ENCODE data around the gene ZNF429. TPM values are rescaled to one million over a fixed set of nuclear protein-coding genes. Genes with fewer than 3 reads are reported as not detected.
"Not testable (repeated sequence)": the region's sequence is repeated elsewhere in the genome, so short reads cannot be mapped to it uniquely, and the experiment has no call there.

Gene ZNF429
- total and polyA plus RNA-seq, 4 donors: 5.8 to 14.3 (median 7.7) TPM

- not testable (repeated sequence) for H3K27ac ChIP-seq (ENCODE audit: low read depth in 1 of 2, low read length in 2 of 2); ATAC-seq (ENCODE audit: low FRiP score); H3K4me1 ChIP-seq (ENCODE audit: control insufficient read depth in 1 of 2, insufficient read depth in 2 of 2, low read length in 2 of 2); DNase-seq; H3K9me3 ChIP-seq (ENCODE audit: control insufficient read depth, low read length); H3K27me3 ChIP-seq (ENCODE audit: control insufficient read depth in 1 of 2, insufficient read depth in 2 of 2, low read length in 1 of 2); H3K4me3 ChIP-seq (ENCODE audit: low read length in 2 of 2); H3K36me3 ChIP-seq (ENCODE audit: control insufficient read depth in 1 of 2, insufficient read depth in 2 of 2, low read length in 1 of 2)
- 76 to 89% methylated on average over 14 of the region's 14 CpGs for WGBS, 2 donors
- intact Hi-C loops (cut with DNase I): loop anchor here in 1 of 2 donors (10.0 kb wide), 2 partner anchors 212 to 278 kb away; no protein-coding TSS in a partner anchor
Observed at GRCh38 chr19:21482361-21482760, 23.0 kb upstream of the ZNF429 start.

GRCh38 chr19:21482863-21483276 is 22.5 kb upstream of the ZNF429 start:
- WGBS, 2 donors: 22 to 53% methylated on average over 18 of the region's 18 CpGs
- no peaks in the 10 kb centered on the region for H3K36me3 ChIP-seq (ENCODE audit: control insufficient read depth in 1 of 2, insufficient read depth in 2 of 2, low read length in 1 of 2)
- DNase-seq: peak; percentile 87 to 89
- H3K27ac ChIP-seq (ENCODE audit: low read depth in 1 of 2, low read length in 2 of 2): no peak overlapping the region
- no peak overlapping the region for H3K4me3 ChIP-seq (ENCODE audit: low read length in 2 of 2)
- H3K27me3 ChIP-seq (ENCODE audit: control insufficient read depth in 1 of 2, insufficient read depth in 2 of 2, low read length in 1 of 2): no peaks in the 10 kb centered on the region
- H3K4me1 ChIP-seq (ENCODE audit: control insufficient read depth in 1 of 2, insufficient read depth in 2 of 2, low read length in 2 of 2): no peaks in the 10 kb centered on the region
- intact Hi-C loops (cut with DNase I): loop anchor here in 1 of 2 donors (10.0 kb wide), 2 partner anchors 212 to 278 kb away; no protein-coding TSS in a partner anchor
- peaks cover 2% of the 10 kb centered on the region for H3K9me3 ChIP-seq (ENCODE audit: control insufficient read depth, low read length)
- ATAC-seq (ENCODE audit: low FRiP score): peak; percentile 94

DNA sequence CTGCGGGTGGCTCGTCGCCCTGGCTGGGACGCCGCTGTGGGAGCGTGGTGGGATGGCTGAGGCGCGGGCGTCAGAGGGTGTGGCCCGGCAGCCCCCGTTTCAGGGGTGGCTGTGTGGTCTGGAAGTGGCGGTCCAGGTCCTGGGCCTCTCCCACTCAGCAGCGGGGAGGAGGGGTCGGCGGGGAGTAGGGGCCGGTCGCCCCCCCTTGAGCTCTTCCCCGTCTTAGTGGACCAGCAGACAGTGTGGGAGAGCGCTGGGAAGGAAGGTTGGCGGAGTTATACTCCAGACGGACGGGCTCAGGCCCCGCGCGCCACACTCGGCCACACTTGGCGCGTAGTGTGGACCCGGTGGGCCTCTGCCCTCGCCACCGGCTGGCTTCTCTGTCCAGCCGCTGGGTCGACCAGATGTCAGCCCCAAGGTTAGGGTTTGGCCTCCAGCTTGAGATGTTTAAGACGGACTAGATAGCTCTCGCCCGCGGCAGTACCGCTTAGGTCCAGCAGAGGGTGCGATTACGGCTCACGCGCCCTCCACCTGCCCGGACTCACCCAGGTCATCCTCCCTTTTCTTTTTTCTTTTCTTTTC is 21.7 kb upstream of the ZNF429 start:
- no peaks in the 10 kb centered on the region for H3K4me1 ChIP-seq (ENCODE audit: control insufficient read depth in 1 of 2, insufficient read depth in 2 of 2, low read length in 2 of 2)
- no peaks in the 10 kb centered on the region for H3K36me3 ChIP-seq (ENCODE audit: control insufficient read depth in 1 of 2, insufficient read depth in 2 of 2, low read length in 1 of 2)
- intact Hi-C loops (cut with DNase I): loop anchor here in 1 of 2 donors (10.0 kb wide), 2 partner anchors 211 to 279 kb away; no protein-coding TSS in a partner anchor
- DNase-seq: peak in 1 of 2 donors; percentile 86
- peaks cover 2% of the 10 kb centered on the region for H3K9me3 ChIP-seq (ENCODE audit: control insufficient read depth, low read length)
- H3K27me3 ChIP-seq (ENCODE audit: control insufficient read depth in 1 of 2, insufficient read depth in 2 of 2, low read length in 1 of 2): no peaks in the 10 kb centered on the region
- ATAC-seq (ENCODE audit: low FRiP score): peak; percentile 82
- no peak overlapping the region for H3K4me3 ChIP-seq (ENCODE audit: low read length in 2 of 2)
- no peak overlapping the region for H3K27ac ChIP-seq (ENCODE audit: low read depth in 1 of 2, low read length in 2 of 2)
- 77 to 87% methylated on average over 41 to 43 of the region's 43 CpGs for WGBS, 2 donors

DNA sequence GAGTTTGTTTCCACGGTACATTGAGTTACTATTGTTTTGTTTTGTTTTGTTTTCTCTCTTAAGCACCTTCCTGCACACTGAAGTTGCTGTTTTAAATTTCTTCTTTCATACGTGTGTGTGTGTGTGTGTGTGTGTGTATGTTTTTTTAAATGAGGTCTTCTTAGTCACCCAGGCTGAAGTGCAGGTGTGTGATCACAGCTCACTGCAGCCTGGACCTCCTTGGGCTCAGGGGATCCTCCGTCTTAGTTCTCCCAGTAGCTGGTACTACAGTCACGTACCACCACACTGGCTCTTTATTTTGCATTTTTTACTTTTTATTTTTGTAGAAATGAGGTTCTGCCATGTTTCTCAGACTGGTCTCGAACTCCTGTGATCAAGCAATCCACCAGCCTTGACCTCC is 20.8 kb upstream of the ZNF429 start:
- no peak for ATAC-seq (ENCODE audit: low FRiP score)
- intact Hi-C loops (cut with DNase I): loop anchor here in 1 of 2 donors (10.0 kb wide), 2 partner anchors 210 to 280 kb away; no protein-coding TSS in a partner anchor
- H3K27me3 ChIP-seq (ENCODE audit: control insufficient read depth in 1 of 2, insufficient read depth in 2 of 2, low read length in 1 of 2): no peaks in the 10 kb centered on the region

GRCh38 chr19:21485926-21486325 is 19.5 kb upstream of the ZNF429 start:
- intact Hi-C loops (cut with DNase I): loop anchor here in 1 of 2 donors (10.0 kb wide), 2 partner anchors 209 to 281 kb away; no protein-coding TSS in a partner anchor
- Histone ChIP-seq H3K27ac (ENCODE audit: low read depth in 1 of 2, low read length in 2 of 2) (no peak overlapping the region), H3K27me3 (ENCODE audit: control insufficient read depth in 1 of 2, insufficient read depth in 2 of 2, low read length in 1 of 2) (no peaks in the 10 kb centered on the region), H3K4me3 (ENCODE audit: low read length in 2 of 2) (no peak overlapping the region), H3K9me3 (ENCODE audit: control insufficient read depth, low read length) (peaks cover 2% of the 10 kb centered on the region), H3K36me3 (ENCODE audit: control insufficient read depth in 1 of 2, insufficient read depth in 2 of 2, low read length in 1 of 2) (no peaks in the 10 kb centered on the region), H3K4me1 (ENCODE audit: control insufficient read depth in 1 of 2, insufficient read depth in 2 of 2, low read length in 2 of 2) (no peaks in the 10 kb centered on the region)
- no peak for DNase-seq
- no peak for ATAC-seq (ENCODE audit: low FRiP score)

More for the DNA sequence above, 20.8 kb upstream of the ZNF429 start:
- H3K27ac ChIP-seq (ENCODE audit: low read depth in 1 of 2, low read length in 2 of 2): no peak overlapping the region
- 86 to 89% methylated on average over 5 of the region's 5 CpGs for WGBS, 2 donors
- no peaks in the 10 kb centered on the region for H3K36me3 ChIP-seq (ENCODE audit: control insufficient read depth in 1 of 2, insufficient read depth in 2 of 2, low read length in 1 of 2)
- no peak for DNase-seq
- no peak overlapping the region for H3K4me3 ChIP-seq (ENCODE audit: low read length in 2 of 2)
- H3K4me1 ChIP-seq (ENCODE audit: control insufficient read depth in 1 of 2, insufficient read depth in 2 of 2, low read length in 2 of 2): no peaks in the 10 kb centered on the region
- H3K9me3 ChIP-seq (ENCODE audit: control insufficient read depth, low read length): peaks cover 2% of the 10 kb centered on the region

- WGBS, 2 donors: 94 to 96% methylated on average over 1 of the region's 1 CpG
- DNase-seq (no peak), ATAC-seq (ENCODE audit: low FRiP score) (no peak)
- no peaks in the 10 kb centered on the region for H3K27me3 ChIP-seq (ENCODE audit: control insufficient read depth in 1 of 2, insufficient read depth in 2 of 2, low read length in 1 of 2)
- H3K4me1 ChIP-seq (ENCODE audit: control insufficient read depth in 1 of 2, insufficient read depth in 2 of 2, low read length in 2 of 2): no peaks in the 10 kb centered on the region
- no peak overlapping the region for H3K27ac ChIP-seq (ENCODE audit: low read depth in 1 of 2, low read length in 2 of 2)
- no peak overlapping the region for H3K4me3 ChIP-seq (ENCODE audit: low read length in 2 of 2)
- peaks cover 2% of the 10 kb centered on the region for H3K9me3 ChIP-seq (ENCODE audit: control insufficient read depth, low read length)
- intact Hi-C loops (cut with DNase I): loop anchor here in 1 of 2 donors (10.0 kb wide), 2 partner anchors 207 to 283 kb away; no protein-coding TSS in a partner anchor
- H3K36me3 ChIP-seq (ENCODE audit: control insufficient read depth in 1 of 2, insufficient read depth in 2 of 2, low read length in 1 of 2): no peaks in the 10 kb centered on the region
Observed at GRCh38 chr19:21487969-21488368, 17.4 kb upstream of the ZNF429 start.

GRCh38 chr19:21491146-21491545 is 14.3 kb upstream of the ZNF429 start:
- DNase-seq (no peak), ATAC-seq (ENCODE audit: low FRiP score) (no peak)
- H3K36me3 ChIP-seq (ENCODE audit: control insufficient read depth in 1 of 2, insufficient read depth in 2 of 2, low read length in 1 of 2): no peaks in the 10 kb centered on the region
- no peaks in the 10 kb centered on the region for H3K4me1 ChIP-seq (ENCODE audit: control insufficient read depth in 1 of 2, insufficient read depth in 2 of 2, low read length in 2 of 2)
- no peaks in the 10 kb centered on the region for H3K27me3 ChIP-seq (ENCODE audit: control insufficient read depth in 1 of 2, insufficient read depth in 2 of 2, low read length in 1 of 2)
- 71 to 74% methylated on average over 4 of the region's 4 CpGs for WGBS, 2 donors
- H3K4me3 ChIP-seq (ENCODE audit: low read length in 2 of 2): no peak overlapping the region
- H3K27ac ChIP-seq (ENCODE audit: low read depth in 1 of 2, low read length in 2 of 2): no peak overlapping the region
- intact Hi-C loops (cut with DNase I): no loop called here
- peaks cover 2% of the 10 kb centered on the region for H3K9me3 ChIP-seq (ENCODE audit: control insufficient read depth, low read length)

DNA sequence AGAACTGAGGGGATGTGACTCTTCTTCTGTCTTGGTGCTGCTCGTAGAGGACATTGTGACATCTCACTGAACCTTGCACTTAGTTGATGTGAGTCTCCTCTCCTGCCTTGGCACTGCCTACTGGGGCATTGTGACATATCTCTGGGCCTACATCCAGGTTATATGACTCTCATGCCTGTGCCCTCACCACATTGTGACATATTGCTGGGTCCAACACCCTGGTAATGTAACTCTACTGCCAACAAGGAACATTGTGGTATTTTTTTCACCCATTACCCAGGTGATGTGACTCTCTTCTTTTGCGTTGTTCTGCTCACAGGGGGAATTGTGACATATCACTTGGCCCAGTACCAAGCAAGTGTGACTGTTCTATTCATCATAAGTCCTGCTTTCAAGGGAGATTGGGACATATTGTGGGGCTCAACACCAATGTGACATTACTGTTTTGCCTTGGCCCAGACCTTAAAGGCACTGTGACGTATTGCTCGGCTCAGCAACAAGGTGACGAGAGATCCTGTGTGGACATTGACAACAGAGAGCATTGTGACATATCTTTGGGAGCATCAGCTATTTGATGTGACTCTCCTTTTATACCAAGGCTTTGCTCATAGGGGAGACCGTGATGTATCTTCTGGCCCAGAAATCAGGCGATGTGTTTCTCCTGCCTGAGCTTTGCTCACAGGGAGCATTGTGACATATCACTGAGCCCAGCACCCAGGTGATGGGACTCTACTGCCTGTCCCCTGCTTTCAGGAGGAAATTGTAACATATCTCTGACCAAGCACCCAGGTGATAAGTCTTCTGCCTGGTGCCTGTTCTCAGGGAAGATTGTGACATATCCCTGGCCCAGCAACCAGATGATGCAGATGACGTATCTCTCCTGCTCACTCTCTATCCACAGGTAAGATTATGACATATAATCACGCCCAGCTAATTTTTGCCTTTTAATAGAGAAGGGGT is 12.2 kb upstream of the ZNF429 start:
- WGBS, 2 donors: 95% methylated on average over 9 of the region's 9 CpGs
- no peak for ATAC-seq (ENCODE audit: low FRiP score)

More for the DNA sequence above, 12.2 kb upstream of the ZNF429 start:
- Histone ChIP-seq H3K27me3 (ENCODE audit: control insufficient read depth in 1 of 2, insufficient read depth in 2 of 2, low read length in 1 of 2) (no peaks in the 10 kb centered on the region), H3K27ac (ENCODE audit: low read depth in 1 of 2, low read length in 2 of 2) (no peak overlapping the region), H3K4me3 (ENCODE audit: low read length in 2 of 2) (no peak overlapping the region), H3K36me3 (ENCODE audit: control insufficient read depth in 1 of 2, insufficient read depth in 2 of 2, low read length in 1 of 2) (no peaks in the 10 kb centered on the region), H3K4me1 (ENCODE audit: control insufficient read depth in 1 of 2, insufficient read depth in 2 of 2, low read length in 2 of 2) (no peaks in the 10 kb centered on the region), H3K9me3 (ENCODE audit: control insufficient read depth, low read length) (peaks cover 2% of the 10 kb centered on the region)
- no peak for DNase-seq
- intact Hi-C loops (cut with DNase I): no loop called here

Measured in aorta (tissue), 5 donors.